Measurements from ENCODE around the gene RBMS3. TPM values are rescaled to one million over a fixed set of nuclear protein-coding genes. Genes with fewer than 3 reads are reported as not detected.

The RBMS3 gene
- total and polyA plus RNA-seq, 2 experiments from 2014 or later: 3.2 to 7.4 TPM

GRCh38 chr3:30004481-30004880 lies 723.6 kb downstream of the RBMS3 start (continued):
- TF ChIP-seq, protein P1, sequence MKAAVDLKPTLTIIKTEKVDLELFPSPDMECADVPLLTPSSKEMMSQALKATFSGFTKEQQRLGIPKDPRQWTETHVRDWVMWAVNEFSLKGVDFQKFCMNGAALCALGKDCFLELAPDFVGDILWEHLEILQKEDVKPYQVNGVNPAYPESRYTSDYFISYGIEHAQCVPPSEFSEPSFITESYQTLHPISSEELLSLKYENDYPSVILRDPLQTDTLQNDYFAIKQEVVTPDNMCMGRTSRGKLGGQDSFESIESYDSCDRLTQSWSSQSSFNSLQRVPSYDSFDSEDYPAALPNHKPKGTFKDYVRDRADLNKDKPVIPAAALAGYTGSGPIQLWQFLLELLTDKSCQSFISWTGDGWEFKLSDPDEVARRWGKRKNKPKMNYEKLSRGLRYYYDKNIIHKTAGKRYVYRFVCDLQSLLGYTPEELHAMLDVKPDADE (IDR thresholded peaks at IDR 0.05): no peak
- TF ChIP-seq JUNB (IDR thresholded peaks at IDR 0.05; ENCODE audit: unreplicated experiment) (no peak), ZNF331 (CRISPR knock-in tag; IDR thresholded peaks at IDR 0.05; ENCODE audit: low read depth) (no peak)

DNA sequence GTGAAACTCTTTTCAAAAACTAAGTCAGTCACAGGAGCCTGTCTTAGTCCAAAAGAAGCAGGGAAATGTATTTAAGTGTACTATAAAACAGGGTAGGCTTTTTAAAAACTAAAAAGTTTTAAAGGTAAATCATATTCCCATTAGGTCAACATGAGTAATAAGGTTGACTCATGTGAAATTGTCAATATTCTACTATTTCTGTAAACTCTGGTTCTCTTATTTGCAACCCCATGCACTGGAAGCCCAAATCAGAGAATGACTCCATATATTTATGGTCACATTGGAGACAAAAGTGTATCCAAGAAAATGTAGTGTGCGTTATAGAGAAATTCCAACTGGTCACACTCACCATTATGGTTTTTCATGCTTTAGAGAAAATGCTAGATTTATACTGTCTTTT lies 725.2 kb downstream of the RBMS3 start:
- Histone ChIP-seq H3K4me2 (no peak overlapping the region), H3K9me2 (ENCODE audit: insufficient read depth) (no peaks in the 10 kb centered on the region), H3K27ac (ENCODE audit: low read depth) (no peak overlapping the region), H3K36me3 (ENCODE audit: insufficient read depth) (no peaks in the 10 kb centered on the region), H4K20me1 (replicated peaks; ENCODE audit: insufficient read depth) (no peaks in the 10 kb centered on the region), H3F3A (replicated peaks; ENCODE audit: low read depth) (no peaks in the 10 kb centered on the region), H2AFZ (no peak overlapping the region), H3K27me3 (ENCODE audit: insufficient read depth) (no peaks in the 10 kb centered on the region), H3K79me2 (replicated peaks; ENCODE audit: insufficient read depth) (no peaks in the 10 kb centered on the region), H3K4me3 (no peak overlapping the region), H3K4me1 (ENCODE audit: insufficient read depth) (peaks cover 34% of the 10 kb centered on the region)
- no peaks in the 10 kb centered on the region for H3K27me3 Mint-ChIP-seq (ENCODE audit: insufficient read depth, low read depth, poor library complexity)
- no peaks in the 10 kb centered on the region for H3K9me3 Mint-ChIP-seq
- H3K36me3 Mint-ChIP-seq (ENCODE audit: low read depth): no peaks in the 10 kb centered on the region
- peaks cover 24% of the 10 kb centered on the region for H3K4me1 Mint-ChIP-seq
- H3K4me3 Mint-ChIP-seq: no peak overlapping the region
- DNase-seq (ENCODE audit: low spot score) (no peak), ATAC-seq (no peak)
- TF ChIP-seq ZNF331 (CRISPR knock-in tag; IDR thresholded peaks at IDR 0.05; ENCODE audit: low read depth) (no peak), POLR2AphosphoS5 (IDR thresholded peaks at IDR 0.05; ENCODE audit: low read depth) (no peak), CTCF (conservative IDR thresholded peaks at IDR 0.05; ENCODE audit: low read depth in 2 of 2) (no peak)
- TF ChIP-seq, protein P1 (IDR thresholded peaks at IDR 0.05): no peak
- no peak overlapping the region for H3K27ac Mint-ChIP-seq

DNA sequence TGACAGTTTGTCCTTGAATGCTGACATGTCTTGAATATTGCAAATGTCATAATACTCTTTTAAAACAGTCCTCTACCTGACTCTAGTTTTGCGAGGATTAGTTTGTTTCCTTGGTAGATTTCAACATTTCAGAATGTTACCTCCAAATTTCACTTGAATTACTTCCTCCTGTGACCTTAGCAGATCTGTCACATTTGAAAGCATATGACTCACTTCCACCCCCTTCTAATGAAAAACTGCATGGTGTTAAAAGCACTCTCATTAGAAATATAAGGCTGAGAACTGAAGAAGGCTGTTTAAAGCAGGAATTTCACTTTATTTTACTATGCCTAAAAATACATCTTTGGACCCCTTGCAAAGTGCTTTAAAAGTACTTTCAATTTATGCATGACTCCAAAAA lies 726.8 kb downstream of the RBMS3 start:
- H3F3A ChIP-seq (replicated peaks; ENCODE audit: low read depth): no peaks in the 10 kb centered on the region
- H3K27ac Mint-ChIP-seq: no peak overlapping the region
- no peak overlapping the region for H3K4me2 ChIP-seq
- peaks cover 34% of the 10 kb centered on the region for H3K4me1 ChIP-seq (ENCODE audit: insufficient read depth)
- DNase-seq (ENCODE audit: low spot score): no peak
- H3K9me3 Mint-ChIP-seq: no peaks in the 10 kb centered on the region
- no peaks in the 10 kb centered on the region for H3K27me3 Mint-ChIP-seq (ENCODE audit: insufficient read depth, low read depth, poor library complexity)
- H3K79me2 ChIP-seq (replicated peaks; ENCODE audit: insufficient read depth): no peaks in the 10 kb centered on the region
- no peak for ATAC-seq
- H4K20me1 ChIP-seq (replicated peaks; ENCODE audit: insufficient read depth): no peaks in the 10 kb centered on the region
- no peaks in the 10 kb centered on the region for H3K36me3 Mint-ChIP-seq (ENCODE audit: low read depth)
- H3K4me1 Mint-ChIP-seq: peaks cover 24% of the 10 kb centered on the region
- no peak overlapping the region for H3K4me3 Mint-ChIP-seq
- H2AFZ ChIP-seq: no peak overlapping the region
- H3K9me2 ChIP-seq (ENCODE audit: insufficient read depth): no peaks in the 10 kb centered on the region
- no peak overlapping the region for H3K27ac ChIP-seq (ENCODE audit: low read depth)
- H3K4me3 ChIP-seq: no peak overlapping the region
- H3K36me3 ChIP-seq (ENCODE audit: insufficient read depth): no peaks in the 10 kb centered on the region
- H3K27me3 ChIP-seq (ENCODE audit: insufficient read depth): no peaks in the 10 kb centered on the region
- TF ChIP-seq ZNF114 (CRISPR knock-in tag; IDR thresholded peaks at IDR 0.05): no peak
- no peak for TF ChIP-seq CREB1 (CRISPR knock-in tag; IDR thresholded peaks at IDR 0.05; ENCODE audit: low read depth)
- TF ChIP-seq, protein P2, sequence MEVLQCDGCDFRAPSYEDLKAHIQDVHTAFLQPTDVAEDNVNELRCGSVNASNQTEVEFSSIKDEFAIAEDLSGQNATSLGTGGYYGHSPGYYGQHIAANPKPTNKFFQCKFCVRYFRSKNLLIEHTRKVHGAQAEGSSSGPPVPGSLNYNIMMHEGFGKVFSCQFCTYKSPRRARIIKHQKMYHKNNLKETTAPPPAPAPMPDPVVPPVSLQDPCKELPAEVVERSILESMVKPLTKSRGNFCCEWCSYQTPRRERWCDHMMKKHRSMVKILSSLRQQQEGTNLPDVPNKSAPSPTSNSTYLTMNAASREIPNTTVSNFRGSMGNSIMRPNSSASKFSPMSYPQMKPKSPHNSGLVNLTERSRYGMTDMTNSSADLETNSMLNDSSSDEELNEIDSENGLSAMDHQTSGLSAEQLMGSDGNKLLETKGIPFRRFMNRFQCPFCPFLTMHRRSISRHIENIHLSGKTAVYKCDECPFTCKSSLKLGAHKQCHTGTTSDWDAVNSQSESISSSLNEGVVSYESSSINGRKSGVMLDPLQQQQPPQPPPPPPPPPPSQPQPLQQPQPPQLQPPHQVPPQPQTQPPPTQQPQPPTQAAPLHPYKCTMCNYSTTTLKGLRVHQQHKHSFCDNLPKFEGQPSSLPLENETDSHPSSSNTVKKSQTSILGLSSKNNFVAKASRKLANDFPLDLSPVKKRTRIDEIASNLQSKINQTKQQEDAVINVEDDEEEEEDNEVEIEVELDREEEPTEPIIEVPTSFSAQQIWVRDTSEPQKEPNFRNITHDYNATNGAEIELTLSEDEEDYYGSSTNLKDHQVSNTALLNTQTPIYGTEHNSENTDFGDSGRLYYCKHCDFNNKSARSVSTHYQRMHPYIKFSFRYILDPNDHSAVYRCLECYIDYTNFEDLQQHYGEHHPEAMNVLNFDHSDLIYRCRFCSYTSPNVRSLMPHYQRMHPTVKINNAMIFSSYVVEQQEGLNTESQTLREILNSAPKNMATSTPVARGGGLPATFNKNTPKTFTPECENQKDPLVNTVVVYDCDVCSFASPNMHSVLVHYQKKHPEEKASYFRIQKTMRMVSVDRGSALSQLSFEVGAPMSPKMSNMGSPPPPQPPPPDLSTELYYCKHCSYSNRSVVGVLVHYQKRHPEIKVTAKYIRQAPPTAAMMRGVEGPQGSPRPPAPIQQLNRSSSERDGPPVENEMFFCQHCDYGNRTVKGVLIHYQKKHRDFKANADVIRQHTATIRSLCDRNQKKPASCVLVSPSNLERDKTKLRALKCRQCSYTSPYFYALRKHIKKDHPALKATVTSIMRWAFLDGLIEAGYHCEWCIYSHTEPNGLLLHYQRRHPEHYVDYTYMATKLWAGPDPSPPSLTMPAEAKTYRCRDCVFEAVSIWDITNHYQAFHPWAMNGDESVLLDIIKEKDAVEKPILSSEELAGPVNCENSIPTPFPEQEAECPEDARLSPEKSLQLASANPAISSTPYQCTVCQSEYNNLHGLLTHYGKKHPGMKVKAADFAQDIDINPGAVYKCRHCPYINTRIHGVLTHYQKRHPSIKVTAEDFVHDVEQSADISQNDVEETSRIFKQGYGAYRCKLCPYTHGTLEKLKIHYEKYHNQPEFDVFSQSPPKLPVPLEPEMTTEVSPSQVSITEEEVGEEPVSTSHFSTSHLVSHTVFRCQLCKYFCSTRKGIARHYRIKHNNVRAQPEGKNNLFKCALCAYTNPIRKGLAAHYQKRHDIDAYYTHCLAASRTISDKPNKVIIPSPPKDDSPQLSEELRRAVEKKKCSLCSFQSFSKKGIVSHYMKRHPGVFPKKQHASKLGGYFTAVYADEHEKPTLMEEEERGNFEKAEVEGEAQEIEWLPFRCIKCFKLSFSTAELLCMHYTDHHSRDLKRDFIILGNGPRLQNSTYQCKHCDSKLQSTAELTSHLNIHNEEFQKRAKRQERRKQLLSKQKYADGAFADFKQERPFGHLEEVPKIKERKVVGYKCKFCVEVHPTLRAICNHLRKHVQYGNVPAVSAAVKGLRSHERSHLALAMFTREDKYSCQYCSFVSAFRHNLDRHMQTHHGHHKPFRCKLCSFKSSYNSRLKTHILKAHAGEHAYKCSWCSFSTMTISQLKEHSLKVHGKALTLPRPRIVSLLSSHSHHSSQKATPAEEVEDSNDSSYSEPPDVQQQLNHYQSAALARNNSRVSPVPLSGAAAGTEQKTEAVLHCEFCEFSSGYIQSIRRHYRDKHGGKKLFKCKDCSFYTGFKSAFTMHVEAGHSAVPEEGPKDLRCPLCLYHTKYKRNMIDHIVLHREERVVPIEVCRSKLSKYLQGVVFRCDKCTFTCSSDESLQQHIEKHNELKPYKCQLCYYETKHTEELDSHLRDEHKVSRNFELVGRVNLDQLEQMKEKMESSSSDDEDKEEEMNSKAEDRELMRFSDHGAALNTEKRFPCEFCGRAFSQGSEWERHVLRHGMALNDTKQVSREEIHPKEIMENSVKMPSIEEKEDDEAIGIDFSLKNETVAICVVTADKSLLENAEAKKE (CRISPR knock-in tag; IDR thresholded peaks at IDR 0.05): no peak
